C4-2B (cell line): ENCODE data around the gene ITPKC.

ENCODE experiments used
- H3K27ac ChIP-seq: fragments of 450-650 bp; 2 replicates; pipeline ENCODE4 v1.5.1; 2017
- CTCF ChIP-seq: fragments of 450-650 bp; conservative IDR thresholded peaks from 2 replicates; pipeline ENCODE4 v1.5.1; 2017; ENCODE audit warnings: mild to moderate bottlenecking
- ZFX ChIP-seq: fragments of 450-650 bp; IDR thresholded peaks from 2 replicates; pipeline ENCODE4 v1.6.1; 2017

The ITPKC gene

GRCh38 chr19:40685563-40685962, 31.3 kb upstream of the ITPKC start:
- TF ChIP-seq CTCF, result no peak
- TF ChIP-seq ZFX, result no peak
- no peak overlapping the region for H3K27ac ChIP-seq

GRCh38 chr19:40686882-40687524, 29.9 kb upstream of the ITPKC start:
- H3K27ac ChIP-seq, result no peak overlapping the region
- TF ChIP-seq CTCF, result no peak
- TF ChIP-seq ZFX, result no peak

GRCh38 chr19:40687525-40688016, 29.3 kb upstream of the ITPKC start:
- TF ChIP-seq ZFX (no peak), CTCF (no peak)
- no peak overlapping the region for H3K27ac ChIP-seq

GRCh38 chr19:40688309-40688708, 28.6 kb upstream of the ITPKC start:
- TF ChIP-seq ZFX (no peak), CTCF (no peak)
- H3K27ac ChIP-seq, result no peak overlapping the region

GRCh38 chr19:40688987-40689338, 27.9 kb upstream of the ITPKC start:
- TF ChIP-seq ZFX, result no peak
- TF ChIP-seq CTCF, result no peak
- H3K27ac ChIP-seq, result no peak overlapping the region; the same call in 1 of the 2 replicates

- H3K27ac ChIP-seq, result peak overlapping the region; percentile 86
- no peak for TF ChIP-seq ZFX
- TF ChIP-seq CTCF, result no peak
Observed at GRCh38 chr19:40689339-40690049, 27.4 kb upstream of the ITPKC start.

GRCh38 chr19:40690050-40690692, 26.7 kb upstream of the ITPKC start, which contains the start of gene NUMBL:
TSS of gene NUMBL (minus strand) at chr19:40690651. CDS start at chr19:40690483, 168 bp downstream.
- TF ChIP-seq ZFX (no peak), CTCF (no peak)
- peak within 1 kb of the TSS; percentile 86 for H3K27ac ChIP-seq
